Gastroesophageal sphincter (tissue), 3 donors: Measurements from ENCODE around the gene MPL.

Source experiments
- EP300 ChIP-seq: sonication (generic); formaldehyde crosslinking; IDR thresholded peaks from one replicate; pipeline ENCODE4 v1.6.1; 2017; ENCODE audit warnings: antibody characterized with exemption, mild to moderate bottlenecking
- POLR2A ChIP-seq, 2 donors: fragments of 450-650 bp; IDR thresholded peaks; one replicate each; pipeline ENCODE4 v1.6.1; 2017; ENCODE audit warnings: antibody characterized with exemption in 2 of 2, mild to moderate bottlenecking in 2 of 2, moderate library complexity in 1 of 2
- POLR2AphosphoS5 ChIP-seq: sonication (generic); formaldehyde crosslinking; IDR thresholded peaks from one replicate; pipeline ENCODE4 v1.6.1; 2017; ENCODE audit warnings: antibody characterized with exemption
- TF ChIP-seq, protein P1 (sequence below), 4 experiments: fragments of 200-600 bp in 2 of 4; fragments of 450-650 bp in 2 of 4; sonication (generic) in 1 of 4; IDR thresholded peaks; one replicate each; pipeline ENCODE4 v1.5.1; 2017 to 2019; ENCODE audit warnings: antibody characterized with exemption in 4 of 4, mild to moderate bottlenecking in 2 of 4, moderate library complexity in 2 of 4

DNA sequence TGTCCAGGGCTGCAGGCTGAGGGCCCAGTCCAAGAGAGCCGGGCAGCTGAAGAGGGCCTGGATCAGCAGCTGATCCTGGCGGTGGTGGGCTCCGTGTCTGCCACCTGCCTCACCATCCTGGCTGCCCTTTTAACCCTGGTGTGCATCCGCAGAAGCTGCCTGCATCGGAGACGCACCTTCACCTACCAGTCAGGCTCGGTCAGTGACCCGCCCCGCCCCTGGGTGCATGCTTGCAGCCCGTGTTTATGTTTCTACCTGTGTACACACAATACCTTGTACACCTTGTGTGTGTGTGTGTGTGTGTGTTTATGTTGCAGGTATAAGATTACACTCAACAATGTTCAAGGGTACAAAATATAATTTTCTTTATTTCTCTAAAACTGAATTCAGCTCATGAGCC is 23.8 kb upstream of the MPL start:
- TF ChIP-seq, protein P1, sequence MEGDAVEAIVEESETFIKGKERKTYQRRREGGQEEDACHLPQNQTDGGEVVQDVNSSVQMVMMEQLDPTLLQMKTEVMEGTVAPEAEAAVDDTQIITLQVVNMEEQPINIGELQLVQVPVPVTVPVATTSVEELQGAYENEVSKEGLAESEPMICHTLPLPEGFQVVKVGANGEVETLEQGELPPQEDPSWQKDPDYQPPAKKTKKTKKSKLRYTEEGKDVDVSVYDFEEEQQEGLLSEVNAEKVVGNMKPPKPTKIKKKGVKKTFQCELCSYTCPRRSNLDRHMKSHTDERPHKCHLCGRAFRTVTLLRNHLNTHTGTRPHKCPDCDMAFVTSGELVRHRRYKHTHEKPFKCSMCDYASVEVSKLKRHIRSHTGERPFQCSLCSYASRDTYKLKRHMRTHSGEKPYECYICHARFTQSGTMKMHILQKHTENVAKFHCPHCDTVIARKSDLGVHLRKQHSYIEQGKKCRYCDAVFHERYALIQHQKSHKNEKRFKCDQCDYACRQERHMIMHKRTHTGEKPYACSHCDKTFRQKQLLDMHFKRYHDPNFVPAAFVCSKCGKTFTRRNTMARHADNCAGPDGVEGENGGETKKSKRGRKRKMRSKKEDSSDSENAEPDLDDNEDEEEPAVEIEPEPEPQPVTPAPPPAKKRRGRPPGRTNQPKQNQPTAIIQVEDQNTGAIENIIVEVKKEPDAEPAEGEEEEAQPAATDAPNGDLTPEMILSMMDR (IDR thresholded peaks at IDR 0.05) = no peak
- TF ChIP-seq POLR2A (IDR thresholded peaks at IDR 0.05) = no peak
- TF ChIP-seq POLR2AphosphoS5 = no peak
- TF ChIP-seq EP300 = no peak
